SU-DHL-6 (cell line): ENCODE measurements around the gene HK3.

Experiments used
- H2AFZ ChIP-seq: fragments of 200-600 bp; sonication (generic); 2 replicates; pipeline ENCODE4 v1.6.1; 2014; ENCODE audit warnings: low read depth, mild to moderate bottlenecking, moderate library complexity, mixed read lengths, antibody characterized with exemption, low read length; ENCODE audit not compliant: severe bottlenecking
- H3F3A ChIP-seq: fragments of 200-600 bp; shearing (Covaris generic); 2 replicates; pipeline ENCODE4 v1.6.0; 2016; ENCODE audit warnings: antibody characterized with exemption, mild to moderate bottlenecking; ENCODE audit not compliant: insufficient read depth
- H3K27ac ChIP-seq: fragments of 200-600 bp; sonication (generic); 2 replicates; pipeline ENCODE4 v1.5.1; 2016; ENCODE audit warnings: low read depth, mild to moderate bottlenecking, low read length, moderate library complexity, mixed read lengths
- H3K27me3 ChIP-seq: fragments of 200-600 bp; sonication (generic), shearing (Covaris generic); 2 replicates; pipeline ENCODE4 v1.6.0; 2014; ENCODE audit warnings: mild to moderate bottlenecking, low read length
- H3K36me3 ChIP-seq: fragments of 200-600 bp; sonication (generic); 2 replicates; pipeline ENCODE4 v1.6.1; 2014; ENCODE audit warnings: mild to moderate bottlenecking, low read length, mixed read lengths
- H3K4me2 ChIP-seq: fragments of 300-600, 200-600 bp; shearing (Covaris generic), sonication (generic); 2 replicates; pipeline ENCODE4 v1.6.0; 2014; ENCODE audit warnings: low read length, low read depth, mild to moderate bottlenecking; ENCODE audit not compliant: poor library complexity, severe bottlenecking
- H3K4me3 ChIP-seq: fragments of 200-600 bp; sonication (generic); 2 replicates; pipeline ENCODE4 v1.5.1; 2014; ENCODE audit warnings: antibody characterized with exemption, low read length, mild to moderate bottlenecking, mixed read lengths; ENCODE audit not compliant: insufficient read depth, poor library complexity, severe bottlenecking
- H3K79me2 ChIP-seq: fragments of 200-600 bp; sonication (generic); 2 replicates; pipeline ENCODE4 v1.6.1; 2014; ENCODE audit warnings: mild to moderate bottlenecking, low read length, moderate library complexity; ENCODE audit not compliant: insufficient read depth
- H3K9ac ChIP-seq: fragments of 200-600 bp; sonication (generic); 2 replicates; pipeline ENCODE4 v1.7.0; 2014; ENCODE audit warnings: mild to moderate bottlenecking, low read length
- H3K9me2 ChIP-seq: fragments of 200-600 bp; sonication (generic); replicated peaks from 2 replicates; pipeline ENCODE4 v1.6.1; 2014; ENCODE audit warnings: low read length; ENCODE audit not compliant: insufficient read depth
- H3K9me3 ChIP-seq: fragments of 200-600 bp; sonication (generic); 2 replicates; pipeline ENCODE4 v1.6.1; 2014; ENCODE audit warnings: low read length, mixed read lengths; ENCODE audit not compliant: insufficient read depth
- H4K20me1 ChIP-seq: fragments of 200-600 bp; sonication (generic); 2 replicates; pipeline ENCODE4 v1.6.1; 2014; ENCODE audit warnings: low read depth, mild to moderate bottlenecking, antibody characterized with exemption, low read length, moderate library complexity, mixed read lengths
- EZH2phosphoT487 ChIP-seq: fragments of 200-600 bp; sonication (generic), shearing (Covaris generic); conservative IDR thresholded peaks from 2 replicates; pipeline ENCODE4 v1.6.1; 2018; ENCODE audit warnings: mild to moderate bottlenecking, antibody characterized with exemption, low read length, moderate library complexity, mixed read lengths
- TF ChIP-seq, protein P1 (sequence below): fragments of 200-600 bp; sonication (generic); IDR thresholded peaks from one replicate; pipeline ENCODE4 v1.5.1; 2017; ENCODE audit warnings: antibody characterized with exemption, mild to moderate bottlenecking, low read length, moderate library complexity; ENCODE audit not compliant: insufficient read depth, poor library complexity, severe bottlenecking

Gene HK3

DNA sequence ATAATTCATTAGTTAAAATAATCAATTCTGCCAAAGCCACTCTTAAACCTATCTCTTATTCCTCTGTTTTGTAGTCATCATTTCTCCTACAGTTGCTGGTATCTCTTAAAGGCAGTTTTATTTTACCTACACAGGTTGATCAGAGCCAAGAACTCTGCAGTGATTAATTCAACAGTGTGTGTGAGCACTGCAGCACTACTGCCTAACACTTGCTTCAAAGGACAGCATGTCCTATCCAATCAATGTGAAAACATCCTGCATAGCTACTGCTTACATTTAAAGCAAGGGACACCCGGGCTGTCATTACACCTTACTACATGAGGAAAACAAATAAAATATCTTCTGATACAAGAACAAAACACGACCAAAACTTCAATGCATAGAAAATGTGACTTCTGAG is 45.1 kb upstream of the HK3 start:
- H3F3A ChIP-seq, result no peaks in the 10 kb centered on the region
- no peak overlapping the region for H3K27ac ChIP-seq
- H3K4me3 ChIP-seq, result no peak overlapping the region
- no peaks in the 10 kb centered on the region for H3K27me3 ChIP-seq
- no peak for TF ChIP-seq EZH2phosphoT487
- TF ChIP-seq, protein P1, sequence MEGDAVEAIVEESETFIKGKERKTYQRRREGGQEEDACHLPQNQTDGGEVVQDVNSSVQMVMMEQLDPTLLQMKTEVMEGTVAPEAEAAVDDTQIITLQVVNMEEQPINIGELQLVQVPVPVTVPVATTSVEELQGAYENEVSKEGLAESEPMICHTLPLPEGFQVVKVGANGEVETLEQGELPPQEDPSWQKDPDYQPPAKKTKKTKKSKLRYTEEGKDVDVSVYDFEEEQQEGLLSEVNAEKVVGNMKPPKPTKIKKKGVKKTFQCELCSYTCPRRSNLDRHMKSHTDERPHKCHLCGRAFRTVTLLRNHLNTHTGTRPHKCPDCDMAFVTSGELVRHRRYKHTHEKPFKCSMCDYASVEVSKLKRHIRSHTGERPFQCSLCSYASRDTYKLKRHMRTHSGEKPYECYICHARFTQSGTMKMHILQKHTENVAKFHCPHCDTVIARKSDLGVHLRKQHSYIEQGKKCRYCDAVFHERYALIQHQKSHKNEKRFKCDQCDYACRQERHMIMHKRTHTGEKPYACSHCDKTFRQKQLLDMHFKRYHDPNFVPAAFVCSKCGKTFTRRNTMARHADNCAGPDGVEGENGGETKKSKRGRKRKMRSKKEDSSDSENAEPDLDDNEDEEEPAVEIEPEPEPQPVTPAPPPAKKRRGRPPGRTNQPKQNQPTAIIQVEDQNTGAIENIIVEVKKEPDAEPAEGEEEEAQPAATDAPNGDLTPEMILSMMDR, result no peak
- no peaks in the 10 kb centered on the region for H3K79me2 ChIP-seq
- no peak overlapping the region for H3K4me2 ChIP-seq
- no peaks in the 10 kb centered on the region for H3K9me3 ChIP-seq
- H3K9ac ChIP-seq, result no peak overlapping the region
- peaks cover 27% of the 10 kb centered on the region; the same call in 1 of the 2 replicates for H3K36me3 ChIP-seq
- no peaks in the 10 kb centered on the region for H3K9me2 ChIP-seq
- no peaks in the 10 kb centered on the region for H4K20me1 ChIP-seq
- H2AFZ ChIP-seq, result no peak overlapping the region

DNA sequence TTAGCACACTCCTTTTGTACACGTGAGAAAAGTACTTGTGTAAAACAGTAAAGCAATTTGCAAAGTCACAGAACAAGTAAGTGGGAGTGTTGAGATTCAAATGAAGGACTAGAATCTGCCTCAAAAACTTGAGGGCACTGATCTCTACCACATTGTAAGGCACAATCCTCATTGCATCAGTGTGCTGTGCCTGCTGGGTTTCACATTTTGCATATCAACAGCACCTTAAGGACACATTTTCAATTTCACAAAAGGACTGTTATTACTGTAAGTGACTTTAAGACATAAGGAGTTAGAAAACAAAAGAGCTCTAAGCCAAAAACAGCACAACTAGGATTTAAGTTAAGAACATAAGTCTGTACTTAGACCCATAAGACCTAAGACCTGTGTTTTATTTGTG is 44.7 kb upstream of the HK3 start:
- H3K36me3 ChIP-seq, result peaks cover 27% of the 10 kb centered on the region; the same call in 1 of the 2 replicates
- no peak overlapping the region for H3K9ac ChIP-seq
- no peak overlapping the region for H3K27ac ChIP-seq

DNA sequence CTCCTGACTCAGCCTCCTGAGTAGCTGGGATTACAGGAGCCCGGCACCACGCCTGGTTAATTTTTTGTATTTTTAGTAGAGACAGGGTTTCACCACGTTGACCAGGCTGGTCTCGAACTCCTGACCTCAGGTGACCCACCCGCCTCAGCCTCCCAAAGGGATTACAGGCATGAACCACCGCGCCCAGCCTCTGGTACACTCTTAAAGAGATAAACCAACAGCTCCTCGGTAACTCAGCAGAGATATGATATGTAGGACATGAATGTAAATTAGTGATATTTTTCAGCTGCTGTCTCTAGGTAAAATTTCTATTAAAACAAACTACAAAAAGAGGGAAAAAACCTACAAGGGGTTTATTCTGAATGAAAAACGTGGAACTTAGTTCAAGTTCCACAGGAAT is 42.8 kb upstream of the HK3 start:
- H3K27me3 ChIP-seq, result no peaks in the 10 kb centered on the region
- no peak overlapping the region for H3K4me2 ChIP-seq
- no peak for TF ChIP-seq EZH2phosphoT487
- TF ChIP-seq, protein P1, result no peak
- H3K27ac ChIP-seq, result no peak overlapping the region
- H3K36me3 ChIP-seq, result peaks cover 22% of the 10 kb centered on the region; the same call in 1 of the 2 replicates
- H4K20me1 ChIP-seq, result no peaks in the 10 kb centered on the region
- no peaks in the 10 kb centered on the region for H3K79me2 ChIP-seq
- H3K4me3 ChIP-seq, result no peak overlapping the region
- H3K9me2 ChIP-seq, result no peaks in the 10 kb centered on the region
- H2AFZ ChIP-seq, result no peak overlapping the region
- H3F3A ChIP-seq, result no peaks in the 10 kb centered on the region
- no peaks in the 10 kb centered on the region for H3K9me3 ChIP-seq
- no peak overlapping the region for H3K9ac ChIP-seq

More for the DNA sequence above, 44.7 kb upstream of the HK3 start:
- H4K20me1 ChIP-seq, result no peaks in the 10 kb centered on the region
- no peak overlapping the region for H2AFZ ChIP-seq
- H3K27me3 ChIP-seq, result no peaks in the 10 kb centered on the region
- no peak overlapping the region for H3K4me3 ChIP-seq
- H3F3A ChIP-seq, result no peaks in the 10 kb centered on the region
- H3K9me3 ChIP-seq, result no peaks in the 10 kb centered on the region
- no peaks in the 10 kb centered on the region for H3K9me2 ChIP-seq
- no peak for TF ChIP-seq EZH2phosphoT487
- TF ChIP-seq, protein P1, result no peak
- no peak overlapping the region for H3K4me2 ChIP-seq
- no peaks in the 10 kb centered on the region for H3K79me2 ChIP-seq
